Astrocyte (in vitro differentiated cells and primary cell): ENCODE data around the gene GBE1. TPM values are rescaled to one million over a fixed set of nuclear protein-coding genes. Genes with fewer than 3 reads are reported as not detected.

Experiments used
- DNase-seq: peaks from one replicate; pipeline ENCODE4 v3.0.0-alpha.2; 2010; ENCODE audit warnings: low read depth
- FAIRE-seq: peaks from 2 replicates; lab custom pipeline; 2011; peaks lifted over from hg19 to GRCh38; lab: Jason Lieb, UNC
- H2AFZ ChIP-seq: 2 replicates; pipeline ENCODE4 v1.6.0; 2012; ENCODE audit warnings: low read depth, low read length, inconsistent platforms
- H3K27ac ChIP-seq: 2 replicates; pipeline ENCODE4 v1.5.1; 2011; ENCODE audit warnings: low read depth, low read length, inconsistent platforms
- H3K27me3 ChIP-seq: 2 replicates; pipeline ENCODE4 v1.6.0; 2011; ENCODE audit warnings: low read length, inconsistent platforms; ENCODE audit not compliant: insufficient read depth
- H3K36me3 ChIP-seq: 2 replicates; pipeline ENCODE4 v1.5.1; 2011; ENCODE audit warnings: low read length, inconsistent platforms; ENCODE audit not compliant: insufficient read depth
- H3K4me1 ChIP-seq: 2 replicates; pipeline ENCODE4 v1.5.1; 2011; ENCODE audit warnings: low read length, inconsistent platforms; ENCODE audit not compliant: insufficient read depth
- H3K4me2 ChIP-seq: 2 replicates; pipeline ENCODE4 v1.6.0; 2012; ENCODE audit warnings: low read length, inconsistent platforms
- H3K4me3 ChIP-seq: 2 replicates; pipeline ENCODE4 v1.5.1; 2011; ENCODE audit warnings: low read depth, mild to moderate bottlenecking, low read length, inconsistent platforms; ENCODE audit not compliant: insufficient read depth
- H3K79me2 ChIP-seq: 2 replicates; pipeline ENCODE4 v1.6.0; 2012; ENCODE audit warnings: mild to moderate bottlenecking, low read length, inconsistent platforms; ENCODE audit not compliant: insufficient read depth
- H3K9ac ChIP-seq: 2 replicates; pipeline ENCODE4 v1.6.0; 2012; ENCODE audit warnings: mild to moderate bottlenecking, low read length, inconsistent platforms
- H3K9me3 ChIP-seq: 2 replicates; pipeline ENCODE4 v1.5.1; 2012; ENCODE audit warnings: low read depth, mild to moderate bottlenecking, low read length, inconsistent platforms; ENCODE audit not compliant: insufficient read depth
- H4K20me1 ChIP-seq: 2 replicates; pipeline ENCODE4 v1.6.0; 2012; ENCODE audit warnings: low read length, inconsistent platforms; ENCODE audit not compliant: insufficient read depth
- H3K27ac Mint-ChIP-seq: one replicate; pipeline ENCODE4 v1.8.0; 2021; ENCODE audit warnings: mild to moderate bottlenecking, mixed read lengths; ENCODE audit not compliant: unreplicated experiment
- H3K27me3 Mint-ChIP-seq: one replicate; pipeline ENCODE4 v1.8.0; 2021; ENCODE audit warnings: low read depth, mixed read lengths; ENCODE audit not compliant: unreplicated experiment
- H3K36me3 Mint-ChIP-seq: one replicate; pipeline ENCODE4 v1.8.0; 2021; ENCODE audit warnings: low read depth, mixed read lengths; ENCODE audit not compliant: unreplicated experiment
- H3K4me1 Mint-ChIP-seq: one replicate; pipeline ENCODE4 v1.8.0; 2021; ENCODE audit warnings: low read depth, mixed read lengths; ENCODE audit not compliant: unreplicated experiment
- H3K4me3 Mint-ChIP-seq: one replicate; pipeline ENCODE4 v1.8.0; 2021; ENCODE audit warnings: mild to moderate bottlenecking, moderate library complexity, mixed read lengths; ENCODE audit not compliant: unreplicated experiment
- H3K9me3 Mint-ChIP-seq: one replicate; pipeline ENCODE4 v1.8.0; 2021; ENCODE audit warnings: mild to moderate bottlenecking, mixed read lengths; ENCODE audit not compliant: unreplicated experiment
- EZH2 ChIP-seq: IDR thresholded peaks from 2 replicates; pipeline ENCODE4 v1.6.1; 2012; ENCODE audit warnings: mild to moderate bottlenecking, low read length, inconsistent platforms; ENCODE audit not compliant: insufficient read depth
- total RNA-seq: library from RNA; stranded (reverse); gene quantifications from 2 replicates; pipeline ENCODE4 v1.2.1, GENCODE V29; 2021
- TF ChIP-seq, protein P1 (sequence below): IDR thresholded peaks from 2 replicates; pipeline ENCODE4 v1.5.1; 2011; ENCODE audit warnings: low read depth, mild to moderate bottlenecking, inconsistent platforms, low read length, moderate library complexity; ENCODE audit not compliant: insufficient read depth

The GBE1 gene
- total RNA-seq, 1 donor from 2014 or later: 58.6 TPM

DNA sequence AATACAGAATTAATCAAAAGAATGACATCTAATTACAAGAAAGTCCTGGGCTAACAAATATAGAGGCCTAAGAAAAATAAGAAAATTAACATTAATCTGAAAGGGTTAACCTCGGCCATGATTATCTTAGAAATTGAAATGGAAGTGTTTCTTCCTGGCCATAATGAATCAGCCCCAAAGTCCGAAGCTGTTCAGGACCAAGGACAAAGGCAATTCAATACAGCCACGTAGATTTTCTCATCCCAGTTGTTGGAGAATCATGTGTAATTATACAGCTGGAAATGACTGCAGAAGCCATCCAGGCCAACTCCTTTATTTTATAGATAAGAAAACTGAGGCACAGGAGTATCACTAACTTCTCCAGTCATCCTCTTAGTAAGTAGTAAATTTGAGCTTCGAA, 38.0 kb upstream of the GBE1 start:
- no peaks in the 10 kb centered on the region for H4K20me1 ChIP-seq
- H3K9me3 Mint-ChIP-seq: peaks cover 2% of the 10 kb centered on the region
- H3K27me3 ChIP-seq: no peaks in the 10 kb centered on the region
- no peak overlapping the region for H3K4me2 ChIP-seq
- H3K4me3 Mint-ChIP-seq: no peak overlapping the region
- H3K4me3 ChIP-seq: no peak overlapping the region
- H3K27ac Mint-ChIP-seq: no peak overlapping the region
- no peaks in the 10 kb centered on the region for H3K9me3 ChIP-seq
- no peaks in the 10 kb centered on the region for H3K4me1 ChIP-seq
- H3K27me3 Mint-ChIP-seq: no peaks in the 10 kb centered on the region
- H3K36me3 ChIP-seq: no peaks in the 10 kb centered on the region
- no peak overlapping the region for H3K9ac ChIP-seq
- no peak overlapping the region for H2AFZ ChIP-seq
- FAIRE-seq (no peak), DNase-seq (peak; percentile 2)
- no peak overlapping the region for H3K27ac ChIP-seq
- H3K79me2 ChIP-seq: no peaks in the 10 kb centered on the region
- no peaks in the 10 kb centered on the region for H3K4me1 Mint-ChIP-seq
- no peaks in the 10 kb centered on the region for H3K36me3 Mint-ChIP-seq
- TF ChIP-seq, protein P1, sequence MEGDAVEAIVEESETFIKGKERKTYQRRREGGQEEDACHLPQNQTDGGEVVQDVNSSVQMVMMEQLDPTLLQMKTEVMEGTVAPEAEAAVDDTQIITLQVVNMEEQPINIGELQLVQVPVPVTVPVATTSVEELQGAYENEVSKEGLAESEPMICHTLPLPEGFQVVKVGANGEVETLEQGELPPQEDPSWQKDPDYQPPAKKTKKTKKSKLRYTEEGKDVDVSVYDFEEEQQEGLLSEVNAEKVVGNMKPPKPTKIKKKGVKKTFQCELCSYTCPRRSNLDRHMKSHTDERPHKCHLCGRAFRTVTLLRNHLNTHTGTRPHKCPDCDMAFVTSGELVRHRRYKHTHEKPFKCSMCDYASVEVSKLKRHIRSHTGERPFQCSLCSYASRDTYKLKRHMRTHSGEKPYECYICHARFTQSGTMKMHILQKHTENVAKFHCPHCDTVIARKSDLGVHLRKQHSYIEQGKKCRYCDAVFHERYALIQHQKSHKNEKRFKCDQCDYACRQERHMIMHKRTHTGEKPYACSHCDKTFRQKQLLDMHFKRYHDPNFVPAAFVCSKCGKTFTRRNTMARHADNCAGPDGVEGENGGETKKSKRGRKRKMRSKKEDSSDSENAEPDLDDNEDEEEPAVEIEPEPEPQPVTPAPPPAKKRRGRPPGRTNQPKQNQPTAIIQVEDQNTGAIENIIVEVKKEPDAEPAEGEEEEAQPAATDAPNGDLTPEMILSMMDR: no peak
- no peak for TF ChIP-seq EZH2

DNA sequence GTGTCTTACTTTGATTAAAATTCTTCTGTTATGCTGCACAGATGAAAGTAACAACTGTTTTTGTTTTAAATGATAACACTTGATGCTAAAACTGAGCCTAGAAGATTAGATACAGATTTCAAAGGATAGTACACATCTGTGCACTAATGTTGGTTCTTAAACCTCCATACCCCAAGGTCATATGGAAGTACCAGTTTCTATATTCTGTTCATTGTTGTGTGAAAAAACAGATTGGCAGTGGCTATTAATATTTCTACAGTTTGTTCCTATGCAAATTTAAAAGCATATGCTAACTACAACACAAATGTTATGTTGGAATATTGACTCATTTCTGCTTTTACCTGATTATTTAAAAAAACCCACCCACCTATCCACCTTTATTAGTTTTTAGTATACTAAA, 32.0 kb upstream of the GBE1 start:
- Histone ChIP-seq H3K4me1 (no peaks in the 10 kb centered on the region), H3K36me3 (no peaks in the 10 kb centered on the region), H4K20me1 (no peaks in the 10 kb centered on the region), H3K9ac (no peak overlapping the region), H3K4me2 (no peak overlapping the region), H3K4me3 (no peak overlapping the region), H3K27ac (no peak overlapping the region), H2AFZ (no peak overlapping the region), H3K79me2 (no peaks in the 10 kb centered on the region), H3K9me3 (no peaks in the 10 kb centered on the region), H3K27me3 (no peaks in the 10 kb centered on the region)
- no peak overlapping the region for H3K27ac Mint-ChIP-seq
- DNase-seq (no peak), FAIRE-seq (no peak)
- H3K36me3 Mint-ChIP-seq: no peaks in the 10 kb centered on the region
- H3K9me3 Mint-ChIP-seq: peaks cover 2% of the 10 kb centered on the region
- no peaks in the 10 kb centered on the region for H3K27me3 Mint-ChIP-seq
- no peak overlapping the region for H3K4me3 Mint-ChIP-seq
- TF ChIP-seq, protein P1: no peak
- H3K4me1 Mint-ChIP-seq: no peaks in the 10 kb centered on the region

DNA sequence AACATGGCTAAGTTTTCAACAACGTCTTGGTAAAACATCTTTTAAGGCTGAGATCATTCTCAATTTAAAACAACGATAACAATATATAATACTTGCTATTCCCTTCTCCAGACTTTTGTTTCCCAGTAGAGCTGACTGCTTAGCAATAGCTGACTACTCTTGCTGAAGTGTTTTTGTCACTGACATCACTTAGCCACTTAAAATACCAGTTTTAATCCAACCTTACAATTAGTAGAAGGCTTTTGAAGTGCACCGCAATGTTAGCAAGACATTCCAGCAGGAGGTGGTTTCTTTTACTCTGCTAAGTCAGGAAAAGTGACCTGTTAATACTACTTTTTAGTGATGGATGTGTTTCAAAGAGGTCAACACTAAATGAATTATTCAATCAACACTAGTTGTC, 28.7 kb upstream of the GBE1 start:
- H3K4me3 ChIP-seq: no peak overlapping the region
- no peaks in the 10 kb centered on the region for H3K4me1 ChIP-seq
- H3K27me3 ChIP-seq: no peaks in the 10 kb centered on the region
- no peaks in the 10 kb centered on the region for H3K4me1 Mint-ChIP-seq
- no peaks in the 10 kb centered on the region for H3K79me2 ChIP-seq
- H2AFZ ChIP-seq: no peak overlapping the region
- TF ChIP-seq, protein P1: no peak
- TF ChIP-seq EZH2: no peak
- no peaks in the 10 kb centered on the region for H3K9me3 ChIP-seq
- no peak overlapping the region for H3K27ac Mint-ChIP-seq
- H3K36me3 ChIP-seq: no peaks in the 10 kb centered on the region
- no peak overlapping the region for H3K4me2 ChIP-seq
- no peaks in the 10 kb centered on the region for H3K27me3 Mint-ChIP-seq
- H3K9me3 Mint-ChIP-seq: no peaks in the 10 kb centered on the region
- H3K4me3 Mint-ChIP-seq: no peak overlapping the region
- FAIRE-seq: no peak
- no peak for DNase-seq
- H3K9ac ChIP-seq: no peak overlapping the region
- H4K20me1 ChIP-seq: no peaks in the 10 kb centered on the region
- H3K36me3 Mint-ChIP-seq: no peaks in the 10 kb centered on the region
- no peak overlapping the region for H3K27ac ChIP-seq
